Hematopoietic multipotent progenitor cell treated with erythropoietin and hydrocortisone succinate and interleukin-3 and kit ligand, for 6 days (in vitro differentiated cells): ENCODE data around the gene SPATA17.
A peak's percentile ranks its signal among the peaks of the same experiment; 100 is the strongest.
"Not testable (repeated sequence)": the region's sequence is repeated elsewhere in the genome, so short reads cannot be mapped to it uniquely, and the experiment has no call there.

Experiments used
- DNase-seq: peaks from one replicate; pipeline ENCODE4 v3.0.0-alpha.2; 2015

The SPATA17 gene

DNA sequence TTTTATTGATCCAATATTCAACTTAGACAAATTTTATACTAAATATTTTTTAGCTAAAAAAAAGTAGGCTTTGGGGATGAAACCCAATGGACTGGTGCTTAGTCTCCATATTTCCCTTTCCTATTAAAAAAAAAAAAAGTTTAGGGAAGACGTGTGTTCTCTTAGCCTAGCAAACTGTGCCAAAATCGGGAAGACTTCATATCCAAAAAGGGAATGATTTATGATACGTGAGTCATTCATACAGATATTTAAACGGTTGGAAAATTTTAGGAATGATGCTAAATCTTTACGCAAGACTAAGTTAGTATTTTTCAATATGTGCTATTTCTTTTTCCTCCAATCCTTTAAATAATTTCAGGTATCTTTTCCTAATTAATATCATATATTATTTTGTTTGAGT is 50.7 kb downstream of the SPATA17 start:
- DNase-seq: no peak

DNA sequence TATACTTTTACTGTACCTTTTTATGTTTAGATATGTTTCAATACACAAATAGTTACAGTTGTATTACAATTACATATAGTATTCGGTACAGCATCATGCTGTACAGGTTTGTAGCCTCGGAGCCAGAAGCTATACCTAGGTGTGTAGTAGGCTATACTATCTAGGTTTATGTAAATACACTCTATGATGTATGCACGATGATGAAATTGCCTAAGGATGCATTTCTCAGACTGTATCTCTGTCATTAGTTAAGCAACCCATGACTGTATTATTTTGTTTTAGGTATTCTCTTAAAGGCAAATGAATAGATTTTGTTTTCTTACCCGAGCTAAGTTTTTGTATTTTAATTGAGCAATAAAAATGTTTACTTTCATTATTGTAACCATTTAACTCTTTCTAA is 56.4 kb downstream of the SPATA17 start:
- DNase-seq: no peak

DNA sequence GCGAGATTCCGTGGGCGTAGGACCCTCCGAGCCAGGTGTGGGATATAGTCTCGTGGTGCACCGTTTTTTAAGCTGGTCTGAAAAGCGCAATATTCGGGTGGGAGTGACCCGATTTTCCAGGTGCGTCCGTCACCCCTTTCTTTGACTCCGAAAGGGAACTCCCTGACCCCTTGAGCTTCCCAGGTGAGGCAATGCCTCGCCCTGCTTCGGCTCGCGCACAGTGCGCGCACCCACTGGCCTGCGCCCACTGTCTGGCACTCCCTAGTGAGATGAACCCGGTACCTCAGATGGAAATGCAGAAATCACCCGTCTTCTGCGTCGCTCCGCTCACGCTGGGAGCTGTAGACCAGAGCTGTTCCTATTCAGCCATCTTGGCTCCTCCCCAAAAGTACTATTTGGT is 65.0 kb downstream of the SPATA17 start:
- not testable (repeated sequence) for DNase-seq

DNA sequence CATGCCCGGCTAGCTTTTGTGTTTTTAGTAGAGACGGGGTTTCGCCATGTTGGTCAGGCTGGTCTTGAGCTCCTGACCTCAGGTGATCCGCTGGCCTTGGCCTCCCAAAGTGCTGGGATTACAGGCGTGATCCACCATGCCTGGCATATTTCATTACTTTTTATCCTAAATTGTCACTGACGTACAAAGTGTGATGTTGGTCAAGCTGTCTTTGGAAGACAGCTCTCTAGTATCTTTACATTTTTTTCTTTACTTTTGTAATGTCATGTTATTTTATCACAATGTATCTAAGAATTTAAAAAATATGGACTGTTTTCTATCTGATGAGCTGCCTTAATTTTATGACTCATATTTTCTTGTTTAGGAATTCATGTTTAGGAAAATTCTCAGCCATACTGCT is 72.2 kb downstream of the SPATA17 start:
- no peak for DNase-seq

DNA sequence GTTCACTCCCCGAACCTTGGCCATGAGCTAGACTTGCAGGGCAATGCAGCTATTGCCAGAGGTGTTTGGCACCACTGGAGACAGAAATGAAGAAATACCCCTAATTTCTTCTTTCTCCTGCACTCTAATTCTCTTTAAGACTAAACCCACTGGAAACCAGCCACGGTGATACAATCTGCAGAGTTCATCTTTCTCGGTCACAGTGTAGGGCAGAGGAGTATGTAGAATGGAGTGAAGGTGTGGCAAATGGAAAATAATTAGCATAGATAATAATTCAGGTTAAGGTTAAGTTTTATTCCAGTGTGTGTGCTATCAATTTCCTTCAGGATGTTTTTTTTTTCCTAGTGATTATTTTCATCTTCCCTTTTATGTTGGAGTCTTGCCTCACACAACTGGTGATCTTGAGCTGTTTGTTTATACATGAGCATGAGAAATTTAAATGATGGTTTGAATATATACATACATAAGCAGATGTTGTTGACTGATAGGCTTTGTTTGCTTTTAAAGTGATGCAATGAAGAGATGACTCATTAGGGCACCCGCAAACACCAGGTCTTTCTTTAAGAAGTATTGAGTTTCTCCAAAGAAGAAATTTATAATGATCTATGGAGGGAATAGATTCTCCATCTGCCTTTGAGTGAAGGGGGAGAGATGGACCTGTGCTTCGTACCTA is 81.9 kb downstream of the SPATA17 start:
- no peak for DNase-seq

DNA sequence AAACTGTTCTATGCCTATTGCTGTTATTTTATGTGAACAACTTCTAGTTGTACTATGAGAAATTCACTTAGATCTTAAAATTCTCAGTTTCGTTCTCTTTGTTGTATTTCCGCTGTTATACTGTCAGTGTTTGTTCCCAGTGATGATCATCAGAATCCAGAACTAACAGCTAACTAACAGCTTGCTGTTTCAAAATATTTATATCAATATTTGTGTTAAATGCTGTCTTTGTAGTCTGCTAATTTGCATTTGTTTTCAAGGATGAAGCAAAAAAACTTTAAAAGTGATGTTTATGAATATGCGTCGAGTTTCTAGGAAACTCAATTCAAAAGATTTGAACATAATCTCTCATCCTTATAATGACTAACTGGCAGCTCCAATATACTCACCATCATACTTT is 84.5 kb downstream of the SPATA17 start:
- no peak for DNase-seq

DNA sequence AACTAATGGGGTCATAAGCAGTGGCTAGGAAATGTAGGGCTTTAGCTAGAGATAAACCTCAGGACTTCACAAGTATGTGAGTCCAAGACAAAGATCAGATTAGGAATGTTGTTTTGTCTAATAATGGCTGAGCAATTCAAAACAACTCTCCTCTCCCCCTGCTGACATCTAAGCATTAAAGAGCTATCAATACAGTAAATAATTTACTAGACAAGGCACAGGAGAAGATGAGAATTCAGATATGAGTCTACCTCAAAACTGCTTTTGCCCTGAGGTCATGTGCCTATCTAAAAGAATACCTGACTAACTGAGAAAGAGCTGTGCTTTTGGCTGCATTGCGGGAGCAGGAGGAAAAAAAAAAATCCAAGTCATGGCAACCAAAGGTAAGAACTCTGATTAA is 86.8 kb downstream of the SPATA17 start:
- no peak for DNase-seq

DNA sequence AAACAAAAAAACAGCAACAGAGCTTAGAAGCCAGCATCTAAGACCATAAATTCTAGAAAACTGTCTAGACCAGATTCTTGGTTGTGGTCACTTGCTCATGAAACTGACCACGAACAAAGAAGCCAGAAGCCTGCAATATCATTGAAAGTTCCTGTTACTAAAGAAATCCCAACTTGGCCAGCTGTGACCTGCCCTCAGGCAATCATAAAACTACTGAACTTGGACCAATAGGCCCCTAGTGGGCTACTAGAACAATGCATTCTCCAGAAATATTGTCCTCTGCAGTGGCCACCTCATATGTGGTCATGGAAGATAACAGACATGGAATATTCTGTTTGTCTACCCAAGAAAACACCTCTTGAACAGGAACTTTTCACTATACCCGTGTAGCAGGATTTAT is 87.7 kb downstream of the SPATA17 start:
- DNase-seq: peak; percentile 3

DNA sequence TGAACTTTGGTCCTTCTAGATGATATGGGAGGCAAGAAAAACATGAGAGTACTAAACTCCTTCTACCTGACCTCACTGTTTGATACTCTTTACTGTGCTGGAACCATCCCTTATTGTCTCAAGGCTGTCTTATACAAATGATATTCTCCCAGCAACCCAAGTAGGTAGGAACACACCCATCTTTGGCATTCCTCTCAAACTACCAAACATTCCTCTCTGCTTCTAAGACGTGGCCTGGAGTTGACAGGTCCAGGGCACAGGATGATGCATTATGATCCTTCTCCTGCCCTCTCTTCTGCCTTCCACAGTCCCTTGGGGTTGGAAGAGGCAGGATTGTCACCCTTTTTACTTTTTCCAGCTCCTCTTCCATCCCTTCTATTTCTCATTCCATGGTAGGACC is 90.5 kb downstream of the SPATA17 start:
- no peak for DNase-seq

DNA sequence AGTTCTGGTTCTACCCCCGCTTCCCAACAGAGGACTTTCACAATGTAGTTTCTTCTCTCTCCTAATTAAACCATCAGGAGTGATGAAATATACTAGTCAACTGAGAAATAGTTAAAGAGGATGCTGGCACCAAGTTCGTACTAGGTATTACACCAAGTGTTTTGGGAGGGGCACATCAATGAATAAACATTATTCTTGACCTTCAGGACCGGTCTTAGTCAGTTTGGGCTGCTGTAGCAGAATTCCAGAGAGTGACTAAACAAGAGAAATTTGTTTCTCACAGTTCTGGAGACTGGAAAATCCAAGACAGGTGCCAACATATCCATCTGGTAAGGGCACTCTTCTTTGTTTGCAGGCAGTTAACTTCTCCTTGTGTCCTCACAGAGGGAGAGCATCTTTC is 103.8 kb downstream of the SPATA17 start:
- no peak for DNase-seq

DNA sequence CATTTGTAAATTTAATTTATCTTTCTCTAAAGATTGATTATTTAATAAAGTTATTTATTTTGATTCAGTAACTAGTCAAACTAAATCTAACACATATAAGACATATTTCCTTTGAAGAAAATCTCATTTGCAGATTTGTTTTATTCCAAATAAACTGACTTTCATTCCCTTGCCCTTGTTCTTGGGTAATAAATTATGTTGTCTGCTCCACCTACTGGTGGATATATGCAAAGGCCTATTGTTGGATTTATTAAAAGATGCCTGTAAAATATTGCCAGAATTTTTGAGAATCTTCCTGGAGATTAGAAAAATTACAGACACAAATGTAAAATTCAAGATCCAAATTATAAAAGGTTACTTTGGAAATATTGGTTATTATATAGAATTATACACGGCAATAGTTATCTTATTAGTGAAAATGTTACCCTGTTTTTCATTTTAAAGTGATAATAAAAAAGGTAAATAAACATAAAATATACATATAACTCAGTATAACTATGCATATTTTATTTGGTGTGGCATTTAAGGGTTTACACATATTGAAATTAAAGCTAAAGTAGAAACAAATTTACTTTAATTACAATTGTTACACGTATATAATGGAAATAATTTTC is 116.1 kb downstream of the SPATA17 start:
- DNase-seq: peak; percentile 63

DNA sequence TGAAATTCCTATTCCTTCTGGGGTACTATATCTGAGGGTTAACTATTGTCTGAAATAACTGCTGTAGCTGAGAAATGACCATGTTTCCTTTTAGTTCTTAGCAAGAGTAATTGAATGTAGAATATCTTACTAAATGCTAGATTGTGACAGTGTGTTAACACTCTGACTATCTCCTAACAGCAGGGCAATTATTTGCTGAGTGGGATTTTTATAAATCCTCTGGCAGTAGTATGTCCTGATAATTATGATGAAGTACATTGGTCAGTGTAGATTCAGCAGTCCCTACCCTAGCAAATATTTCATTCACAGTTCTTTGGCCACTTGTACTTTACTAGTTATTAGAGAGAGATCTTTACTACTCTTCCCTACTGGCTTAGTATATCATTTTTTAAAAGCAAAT is 138.6 kb downstream of the SPATA17 start:
- no peak for DNase-seq

DNA sequence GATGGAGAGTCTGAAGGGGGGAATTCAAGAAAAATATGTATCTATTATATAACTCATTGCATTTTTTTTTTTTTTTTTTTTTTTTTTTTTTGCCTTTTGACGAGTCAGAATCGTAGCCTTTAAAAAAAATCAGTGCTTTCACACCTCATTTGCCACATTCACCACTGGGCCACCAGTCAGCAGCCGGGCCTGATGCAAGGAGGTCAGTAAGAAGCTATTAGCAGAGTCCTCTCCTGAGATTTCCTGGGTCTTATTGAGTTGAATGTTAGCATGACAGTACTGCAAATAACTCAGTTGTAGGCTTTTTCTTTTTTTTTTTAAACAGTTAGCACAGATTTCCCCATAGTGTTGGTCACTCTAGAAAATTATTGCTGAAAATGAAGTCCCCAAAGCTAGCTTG is 139.8 kb downstream of the SPATA17 start:
- no peak for DNase-seq

DNA sequence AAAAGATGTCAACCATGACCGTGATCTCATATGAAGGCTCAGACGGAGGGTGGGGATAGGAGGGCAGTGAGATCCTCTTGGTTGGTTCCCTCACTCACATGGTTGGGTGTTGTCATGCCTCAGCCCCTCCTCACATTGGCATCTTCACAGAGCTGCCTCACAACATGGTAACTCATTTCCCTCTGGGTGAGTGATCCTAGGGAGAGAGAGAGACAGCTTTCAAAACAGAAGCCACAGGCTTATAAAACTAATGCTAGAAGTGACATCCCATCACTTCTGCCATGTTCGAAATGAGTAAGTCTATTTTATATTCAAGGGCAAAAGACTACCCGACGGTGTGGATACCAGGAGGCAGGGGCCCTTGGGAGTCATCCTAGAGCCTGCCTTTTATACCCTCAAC is 145.5 kb downstream of the SPATA17 start:
- DNase-seq: no peak

DNA sequence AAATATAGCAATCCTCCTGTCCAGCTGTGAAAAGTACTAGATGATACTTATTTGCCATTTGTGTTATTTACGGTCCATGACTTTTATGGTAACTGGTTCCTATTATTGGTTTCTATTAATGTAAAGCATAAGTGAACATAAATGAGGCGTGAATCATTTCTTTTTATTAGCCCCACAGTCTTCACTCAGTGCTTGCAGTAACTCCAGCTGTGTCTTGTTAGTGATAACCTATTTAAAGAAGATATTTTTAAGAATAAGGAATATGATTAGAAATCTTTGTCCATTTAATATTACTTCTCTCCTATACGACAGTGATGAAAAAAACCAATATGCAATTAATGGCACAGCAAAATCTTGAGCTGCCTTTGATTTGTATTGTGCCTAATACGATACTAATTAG is 149.9 kb downstream of the SPATA17 start:
- no peak for DNase-seq

DNA sequence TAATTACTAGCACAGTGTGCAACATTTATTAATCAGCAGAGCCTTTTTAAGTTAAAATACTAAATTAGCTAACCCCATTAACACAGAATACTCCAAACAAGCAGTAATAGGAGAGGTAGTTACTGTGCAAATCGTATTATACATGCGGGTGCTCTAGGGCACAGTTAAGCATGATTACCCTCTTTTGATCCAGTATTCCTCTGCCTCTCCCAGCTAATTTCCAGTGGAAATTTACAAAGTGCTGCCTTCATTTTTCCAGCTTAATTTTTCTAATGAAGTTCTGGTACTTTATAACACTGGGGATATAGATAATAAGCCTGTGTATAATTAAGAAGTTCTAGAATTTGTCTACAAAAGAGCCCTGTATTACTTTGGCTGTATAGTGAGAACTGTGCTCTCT is 159.9 kb downstream of the SPATA17 start:
- DNase-seq: no peak

DNA sequence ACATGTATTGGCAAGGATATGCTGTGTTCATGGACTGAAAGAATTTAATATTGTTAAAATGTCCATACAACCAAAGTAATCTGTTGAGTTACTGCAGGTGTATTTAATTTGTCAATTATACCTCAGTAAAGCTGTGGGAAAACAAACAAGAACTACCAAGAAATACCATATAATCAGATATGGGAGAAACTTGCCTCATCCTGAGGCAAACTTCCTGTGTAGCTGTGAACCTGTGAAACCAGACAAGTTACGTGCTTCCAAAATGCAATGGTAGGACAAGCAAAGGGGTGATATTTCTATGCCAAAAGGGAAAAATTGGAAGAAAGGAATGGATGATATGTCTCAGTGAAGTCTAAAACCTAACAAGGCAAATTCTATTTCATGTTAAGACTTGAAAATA is 174.6 kb downstream of the SPATA17 start:
- DNase-seq: no peak

DNA sequence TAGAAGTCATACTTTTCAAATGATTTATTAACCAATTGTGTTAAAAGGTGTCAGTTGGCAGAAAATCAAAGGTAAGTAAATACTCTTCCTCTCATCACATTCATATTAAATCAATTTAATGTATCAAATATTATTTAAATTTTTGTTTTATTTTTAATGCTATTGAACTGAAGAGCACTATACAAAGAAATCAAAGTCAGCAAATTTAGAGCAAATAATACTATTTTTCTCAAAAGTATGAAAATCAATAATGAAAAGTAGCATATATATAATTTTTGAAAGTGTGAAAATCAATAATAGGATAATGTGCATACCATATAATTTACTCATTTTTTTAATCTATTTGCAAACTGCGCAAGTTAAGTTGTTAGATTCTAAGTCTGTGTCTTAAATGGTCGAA is 181.0 kb downstream of the SPATA17 start:
- DNase-seq: no peak

DNA sequence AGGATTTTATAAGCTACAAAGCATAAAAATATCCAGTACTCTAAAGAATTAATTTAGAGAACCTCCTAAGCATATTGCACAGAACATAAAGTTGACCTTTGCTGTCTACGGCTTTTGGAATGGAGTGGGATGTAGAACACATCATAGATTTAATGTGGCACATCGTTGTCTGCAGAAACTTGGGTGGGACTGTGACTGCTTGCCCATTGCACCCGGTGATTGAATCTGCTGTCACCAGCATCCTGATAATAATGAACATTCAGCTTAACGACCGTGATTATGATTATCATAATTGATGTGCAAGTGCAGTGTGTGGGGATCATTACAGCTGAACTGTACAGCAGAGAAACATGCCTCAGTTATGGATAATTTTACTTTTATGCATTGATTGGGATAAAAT is 181.9 kb downstream of the SPATA17 start:
- DNase-seq: no peak

DNA sequence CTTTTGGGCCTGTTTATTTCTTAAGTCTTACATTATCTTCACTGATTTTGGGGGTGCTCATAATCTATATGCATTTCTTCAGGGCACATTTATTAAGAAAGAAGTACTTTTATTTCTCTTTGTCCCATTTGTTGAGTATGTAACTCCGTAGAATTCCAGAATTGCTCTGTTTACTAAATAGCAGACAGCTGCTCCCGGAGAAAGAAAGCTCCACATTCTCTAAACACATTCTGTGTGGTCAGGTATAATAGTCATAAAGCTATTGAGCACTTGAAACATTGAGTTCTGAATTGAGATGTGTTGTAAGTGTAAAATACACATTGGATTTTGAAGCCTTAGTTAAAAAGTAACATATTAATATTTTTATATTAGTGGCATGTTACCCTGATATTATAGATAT is 206.5 kb downstream of the SPATA17 start:
- no peak for DNase-seq

DNA sequence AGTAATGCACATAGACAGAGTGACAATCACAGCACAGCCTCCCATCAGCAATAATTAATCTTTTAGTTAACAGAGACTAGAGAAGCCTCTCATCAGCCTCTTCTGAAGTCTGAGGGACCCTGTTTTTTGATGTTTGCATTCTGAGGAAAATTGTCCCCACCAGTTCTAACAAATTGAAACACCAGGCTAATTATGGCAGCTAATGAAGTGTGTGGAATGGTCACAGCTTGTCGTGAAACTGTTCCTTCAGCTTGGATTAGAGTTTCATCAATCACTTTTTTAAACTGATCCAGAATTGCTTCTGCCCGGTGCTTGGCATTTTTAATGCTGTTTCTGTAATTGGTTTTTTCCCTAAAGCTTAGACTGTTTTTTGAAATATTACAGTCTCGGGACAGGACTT is 208.0 kb downstream of the SPATA17 start:
- DNase-seq: no peak

DNA sequence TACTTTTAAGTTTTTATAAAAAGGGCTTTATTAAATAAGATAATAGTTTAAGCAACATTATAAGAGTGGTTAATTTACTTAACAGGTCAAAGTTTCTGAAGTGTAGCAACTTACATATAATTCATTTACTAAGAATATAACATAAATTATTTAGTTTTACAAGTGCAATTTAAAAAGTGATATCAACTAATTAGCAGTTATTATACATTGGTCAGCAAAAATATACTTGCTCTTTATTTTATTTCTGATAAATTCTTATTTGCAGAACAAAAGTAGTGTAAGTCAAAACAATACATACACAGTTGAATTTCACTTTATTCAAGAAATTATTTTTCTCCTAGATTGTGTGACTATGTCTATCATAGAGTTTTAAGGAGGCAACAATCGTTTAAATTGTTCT is 215.6 kb downstream of the SPATA17 start:
- no peak for DNase-seq

DNA sequence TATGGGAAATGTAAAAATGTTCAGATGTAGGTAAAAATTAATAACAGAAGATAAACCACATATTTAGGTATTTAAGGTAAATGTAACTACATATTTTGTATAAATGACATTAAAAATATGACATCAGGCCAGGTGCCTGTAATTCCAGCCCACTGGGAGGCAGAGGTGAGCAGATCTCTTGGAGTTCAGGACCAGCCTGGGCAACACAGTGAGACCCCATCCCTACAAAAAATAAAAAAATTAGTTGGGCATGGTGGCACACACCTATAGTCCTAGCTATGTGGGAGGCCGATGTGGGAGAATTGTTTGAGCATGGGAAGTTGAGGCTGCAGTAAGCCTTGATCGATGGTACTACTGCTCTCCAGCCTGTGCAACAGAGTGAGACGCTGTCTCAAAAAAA is 216.5 kb downstream of the SPATA17 start:
- no peak for DNase-seq

DNA sequence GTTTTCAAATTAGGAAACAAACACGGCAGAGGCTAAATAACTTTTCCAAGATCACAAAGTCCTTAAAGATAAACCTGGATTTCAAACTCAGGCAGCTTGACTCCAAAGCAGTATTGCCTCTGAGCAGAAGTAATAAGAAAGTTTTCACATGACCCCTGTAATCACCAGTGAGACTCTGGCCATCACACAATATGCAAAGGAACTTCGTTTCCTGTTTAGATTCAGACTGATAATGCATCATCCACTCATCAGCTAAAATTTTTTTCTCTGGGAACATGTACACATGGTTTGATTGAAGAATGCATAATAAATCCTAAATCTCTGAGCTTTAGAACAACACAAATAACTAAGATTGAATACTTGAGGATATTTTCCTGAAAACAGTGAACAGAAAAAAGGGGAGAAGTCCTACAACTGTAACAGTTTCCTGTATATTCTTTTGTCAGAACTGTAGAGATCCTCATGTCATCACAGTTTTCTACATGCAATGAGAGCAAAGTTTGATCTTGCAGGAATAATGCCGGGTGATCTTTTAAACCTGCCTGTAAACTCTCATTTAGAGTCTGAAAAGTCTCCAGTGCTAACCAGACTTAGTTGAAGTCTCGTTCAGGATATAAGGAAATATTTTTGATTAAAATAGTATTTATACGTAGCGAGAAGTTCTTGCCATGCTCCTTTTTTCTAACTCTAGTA is 225.3 kb downstream of the SPATA17 start:
- no peak for DNase-seq

DNA sequence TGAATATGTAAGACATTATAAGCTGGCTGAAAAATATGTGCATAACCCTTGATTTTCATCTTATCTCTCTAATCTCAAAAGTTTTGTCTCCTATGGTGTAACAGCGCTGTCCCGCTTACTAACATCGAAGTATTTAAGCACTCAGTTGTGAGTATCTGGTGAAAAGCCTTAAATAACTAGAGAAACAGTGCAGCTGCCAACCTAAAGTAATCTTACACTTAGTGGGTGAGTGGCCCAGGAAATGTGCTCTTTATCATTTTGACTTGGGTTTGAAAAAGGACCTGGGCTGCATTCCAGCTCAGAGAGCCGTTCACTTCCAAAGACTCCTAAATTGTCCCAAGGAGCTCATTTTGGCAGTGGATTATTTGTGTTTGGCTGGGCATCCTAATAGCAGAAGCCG is 225.9 kb downstream of the SPATA17 start:
- DNase-seq: no peak
